Keratinocyte (primary cell): ENCODE measurements around the gene IGF2BP2. TPM values are rescaled to one million over a fixed set of nuclear protein-coding genes. Genes with fewer than 3 reads are reported as not detected.

Source experiments
- DNase-seq: peaks from one replicate; pipeline ENCODE4 v3.0.0-alpha.2; 2011; ENCODE audit warnings: low read depth, missing footprints, low spot score
- FAIRE-seq: peaks from 2 replicates; lab custom pipeline; 2011; peaks lifted over from hg19 to GRCh38; lab: Jason Lieb, UNC
- H2AFZ ChIP-seq: 2 replicates; pipeline ENCODE4 v1.6.0; 2012; ENCODE audit warnings: low read length, control low read depth, inconsistent platforms; ENCODE audit not compliant: control insufficient read depth
- H3K27ac ChIP-seq: 2 replicates; pipeline ENCODE4 v1.5.1; 2011; ENCODE audit warnings: low read length; ENCODE audit not compliant: control insufficient read depth, insufficient read depth
- H3K27me3 ChIP-seq: 3 replicates; pipeline ENCODE4 v1.6.0; 2011; ENCODE audit warnings: low read length; ENCODE audit not compliant: control insufficient read depth, insufficient read depth; ENCODE audit errors: extremely low read depth
- H3K36me3 ChIP-seq, 2 experiments: 2 replicates in 1 of 2; 3 replicates in 1 of 2; pipeline ENCODE4 v1.5.1; 2011; ENCODE audit warnings: low read length in 2 of 2, mild to moderate bottlenecking in 1 of 2; ENCODE audit not compliant: control insufficient read depth in 2 of 2, insufficient read depth in 2 of 2; ENCODE audit errors: extremely low read depth in 1 of 2
- H3K4me1 ChIP-seq: 3 replicates; pipeline ENCODE4 v1.5.1; 2011; ENCODE audit warnings: low read length; ENCODE audit not compliant: control insufficient read depth, insufficient read depth; ENCODE audit errors: extremely low read depth
- H3K4me2 ChIP-seq: 3 replicates; pipeline ENCODE4 v1.6.0; 2011; ENCODE audit warnings: low read depth, low read length; ENCODE audit not compliant: control insufficient read depth, insufficient read depth; ENCODE audit errors: extremely low read depth
- H3K4me3 ChIP-seq, 3 experiments: fragments of 200-600 bp in 1 of 3; sonication (generic) in 1 of 3; 2 replicates in 2 of 3; 3 replicates in 1 of 3; pipeline ENCODE4 v1.5.1; 2011 to 2016; ENCODE audit warnings: low read length in 3 of 3, mild to moderate bottlenecking in 3 of 3, control low read depth in 2 of 3, inconsistent platforms in 1 of 3, low read depth in 1 of 3, mixed read lengths in 1 of 3, mixed run types in 1 of 3, moderate library complexity in 1 of 3; ENCODE audit not compliant: control insufficient read depth in 2 of 3, insufficient read depth in 2 of 3; ENCODE audit errors: extremely low read depth in 1 of 3
- H3K79me2 ChIP-seq: 2 replicates; pipeline ENCODE4 v1.6.0; 2012; ENCODE audit warnings: low read length; ENCODE audit not compliant: control insufficient read depth, insufficient read depth
- H3K9ac ChIP-seq: 3 replicates; pipeline ENCODE4 v1.6.0; 2011; ENCODE audit warnings: low read length; ENCODE audit not compliant: control insufficient read depth, insufficient read depth; ENCODE audit errors: extremely low read depth
- H3K9me1 ChIP-seq: 3 replicates; pipeline ENCODE4 v1.6.0; 2011; ENCODE audit warnings: low read length; ENCODE audit not compliant: control insufficient read depth, insufficient read depth; ENCODE audit errors: extremely low read depth
- H3K9me3 ChIP-seq: 2 replicates; pipeline ENCODE4 v1.5.1; 2012; ENCODE audit warnings: low read depth, low read length; ENCODE audit not compliant: control insufficient read depth
- H4K20me1 ChIP-seq: 3 replicates; pipeline ENCODE4 v1.6.0; 2011; ENCODE audit warnings: low read length; ENCODE audit not compliant: control insufficient read depth, insufficient read depth; ENCODE audit errors: extremely low read depth
- EZH2 ChIP-seq: IDR thresholded peaks from one replicate; pipeline ENCODE4 v1.6.1; 2012; ENCODE audit warnings: inconsistent platforms, mild to moderate bottlenecking, low read length, moderate library complexity
- dilution Hi-C: fragments of 300-500 bp; cut with MboI; formaldehyde crosslinking; loops from one replicate; pipeline ENCODE4 v1.7.0; 2020; ENCODE audit warnings: low sequenced_read_pairs; ENCODE audit not compliant: extremely low pct_ligation_motif_present
- polyA plus RNA-seq, 5 experiments: library from polyadenylated mRNA; depleted of rRNA in 3 of 5; stranded (reverse) in 3 of 5; stranded (forward) in 1 of 5; unstranded in 1 of 5; fragments of >200 nt; gene quantifications; 1 replicate in 1 of 5; 2 replicates in 3 of 5; 3 replicates in 1 of 5; pipeline versions ENCODE4 v1.2.1 to v1.2.3, GENCODE V29; 2011 to 2012; ENCODE audit warnings: missing spikeins in 2 of 5, low read depth in 1 of 5, low replicate concordance in 1 of 5
- TF ChIP-seq, protein P1 (sequence below), 3 experiments: IDR thresholded peaks in 1 of 3; conservative IDR thresholded peaks in 1 of 3; optimal IDR thresholded peaks in 1 of 3; 2 replicates in 2 of 3; 3 replicates in 1 of 3; pipeline versions ENCODE3 to v1.5.1; 2011; ENCODE audit warnings: low read length in 3 of 3, mild to moderate bottlenecking in 3 of 3, moderate library complexity in 2 of 3, control low read depth in 1 of 3, inconsistent platforms in 1 of 3; ENCODE audit not compliant: insufficient read depth in 2 of 3; ENCODE audit errors: extremely low read depth in 1 of 3

Gene IGF2BP2
- polyA plus RNA-seq, 1 donor (not counting 4 experiments of a cell fraction or from before 2014, with no cell fraction given): 21.2 TPM

DNA sequence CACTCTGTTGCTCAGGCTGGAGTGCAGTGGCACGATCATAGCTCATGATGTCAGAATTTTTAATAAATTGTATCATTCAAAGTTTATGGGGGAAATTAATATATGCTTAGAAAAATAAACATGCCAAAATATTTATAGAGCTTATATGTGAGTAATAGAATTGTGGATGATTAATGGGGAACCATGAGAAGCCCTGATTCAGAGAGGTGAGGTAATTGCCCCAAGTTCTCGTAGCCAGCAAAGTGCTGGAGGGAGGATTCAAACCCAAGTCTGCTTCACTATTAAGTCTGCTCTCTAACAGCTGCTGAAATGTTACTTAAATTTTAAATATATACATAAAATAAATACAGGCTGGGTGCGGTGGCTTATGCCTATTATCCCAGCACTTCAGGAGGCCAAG lies 26.2 kb upstream of the IGF2BP2 start:
- no peak overlapping the region for H2AFZ ChIP-seq
- no peak overlapping the region for H3K27ac ChIP-seq
- dilution Hi-C loops: no loop called here
- no peaks in the 10 kb centered on the region for H3K9me3 ChIP-seq
- no peaks in the 10 kb centered on the region for H3K79me2 ChIP-seq
- no peak for FAIRE-seq
- no peak for DNase-seq
- no peaks in the 10 kb centered on the region for H3K27me3 ChIP-seq
- H3K4me3 ChIP-seq: no peak overlapping the region
- H3K4me1 ChIP-seq: no peaks in the 10 kb centered on the region
- no peak overlapping the region for H3K9ac ChIP-seq
- H3K4me2 ChIP-seq: no peak overlapping the region
- no peaks in the 10 kb centered on the region for H3K9me1 ChIP-seq
- TF ChIP-seq EZH2: no peak
- TF ChIP-seq, protein P1, sequence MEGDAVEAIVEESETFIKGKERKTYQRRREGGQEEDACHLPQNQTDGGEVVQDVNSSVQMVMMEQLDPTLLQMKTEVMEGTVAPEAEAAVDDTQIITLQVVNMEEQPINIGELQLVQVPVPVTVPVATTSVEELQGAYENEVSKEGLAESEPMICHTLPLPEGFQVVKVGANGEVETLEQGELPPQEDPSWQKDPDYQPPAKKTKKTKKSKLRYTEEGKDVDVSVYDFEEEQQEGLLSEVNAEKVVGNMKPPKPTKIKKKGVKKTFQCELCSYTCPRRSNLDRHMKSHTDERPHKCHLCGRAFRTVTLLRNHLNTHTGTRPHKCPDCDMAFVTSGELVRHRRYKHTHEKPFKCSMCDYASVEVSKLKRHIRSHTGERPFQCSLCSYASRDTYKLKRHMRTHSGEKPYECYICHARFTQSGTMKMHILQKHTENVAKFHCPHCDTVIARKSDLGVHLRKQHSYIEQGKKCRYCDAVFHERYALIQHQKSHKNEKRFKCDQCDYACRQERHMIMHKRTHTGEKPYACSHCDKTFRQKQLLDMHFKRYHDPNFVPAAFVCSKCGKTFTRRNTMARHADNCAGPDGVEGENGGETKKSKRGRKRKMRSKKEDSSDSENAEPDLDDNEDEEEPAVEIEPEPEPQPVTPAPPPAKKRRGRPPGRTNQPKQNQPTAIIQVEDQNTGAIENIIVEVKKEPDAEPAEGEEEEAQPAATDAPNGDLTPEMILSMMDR (optimal IDR thresholded peaks at IDR 0.05 in 1 of 3, IDR thresholded peaks at IDR 0.05 in 1 of 3, conservative IDR thresholded peaks at IDR 0.05 in 1 of 3; ENCODE audit: extremely low read depth in 1 of 3, insufficient read depth in 2 of 3, low read length in 3 of 3): no peak
- no peaks in the 10 kb centered on the region for H3K36me3 ChIP-seq
- H4K20me1 ChIP-seq: no peaks in the 10 kb centered on the region

DNA sequence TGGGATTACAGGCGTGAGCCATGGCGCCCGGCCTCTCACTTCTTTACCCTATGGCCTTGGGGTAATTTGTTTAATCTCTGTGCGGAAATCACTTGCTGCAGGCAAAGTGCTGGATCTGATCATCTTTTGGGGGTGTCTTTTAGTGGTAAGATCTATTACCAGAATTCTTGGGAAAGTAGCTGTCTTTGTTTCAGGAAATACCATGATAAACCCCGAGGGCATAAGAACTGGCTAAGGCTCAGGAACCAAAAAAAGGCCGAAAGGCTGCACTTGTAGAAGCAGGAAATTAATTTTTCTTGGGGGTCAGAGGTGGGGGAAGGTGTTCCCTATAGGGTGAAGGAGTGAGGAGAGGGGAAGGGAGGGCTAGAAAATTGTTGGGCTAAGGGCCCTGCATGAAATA lies 22.7 kb upstream of the IGF2BP2 start:
- H3K36me3 ChIP-seq: no peaks in the 10 kb centered on the region
- H3K9ac ChIP-seq: no peak overlapping the region
- H3K4me1 ChIP-seq: peaks cover 7% of the 10 kb centered on the region
- no peaks in the 10 kb centered on the region for H4K20me1 ChIP-seq
- no peak overlapping the region for H3K4me3 ChIP-seq
- no peaks in the 10 kb centered on the region for H3K9me3 ChIP-seq
- no peaks in the 10 kb centered on the region for H3K79me2 ChIP-seq
- no peaks in the 10 kb centered on the region for H3K9me1 ChIP-seq
- H3K27me3 ChIP-seq: no peaks in the 10 kb centered on the region
- H3K4me2 ChIP-seq: no peak overlapping the region
- no peak overlapping the region for H2AFZ ChIP-seq
- FAIRE-seq (no peak), DNase-seq (no peak)
- TF ChIP-seq, protein P1 (optimal IDR thresholded peaks at IDR 0.05 in 1 of 3, IDR thresholded peaks at IDR 0.05 in 1 of 3, conservative IDR thresholded peaks at IDR 0.05 in 1 of 3; ENCODE audit: extremely low read depth in 1 of 3, insufficient read depth in 2 of 3, low read length in 3 of 3): no peak
- TF ChIP-seq EZH2: no peak
- no peak overlapping the region for H3K27ac ChIP-seq
- dilution Hi-C loops: no loop called here
